Measurements from ENCODE around the gene SLC25A39.

DNA sequence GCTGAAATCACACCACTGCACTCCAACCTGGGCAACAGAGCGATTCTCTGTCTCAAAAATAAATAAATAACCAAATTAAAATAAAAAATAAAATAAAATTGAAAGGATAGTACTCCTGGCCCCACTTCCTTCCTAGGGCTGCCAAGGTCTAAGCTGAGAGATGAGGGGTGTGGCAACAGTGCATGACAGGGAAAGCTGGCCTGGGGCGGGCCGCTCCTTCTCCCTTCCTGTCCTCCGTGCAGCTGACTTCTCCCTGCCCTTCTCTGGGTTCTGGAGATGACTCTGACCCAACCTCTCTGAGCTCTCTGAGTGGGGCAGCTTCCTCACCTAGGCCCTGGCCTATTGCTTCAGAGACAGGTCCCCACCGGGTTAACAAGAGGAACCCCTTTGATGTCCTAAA is 8.7 kb upstream of the SLC25A39 start:
- TF ChIP-seq POLR2AphosphoS5 (IDR thresholded peaks at IDR 0.05; ENCODE audit: low read depth, low read length) (no peak), EP300 (IDR thresholded peaks at IDR 0.05; ENCODE audit: borderline replicate concordance in 1 of 2, low read depth in 1 of 2, low read length in 1 of 2) (no peak), YY1 (IDR thresholded peaks at IDR 0.05; ENCODE audit: low read depth) (no peak), SIN3A (IDR thresholded peaks at IDR 0.05; ENCODE audit: borderline replicate concordance, low read depth, low read length) (no peak), GABPA (IDR thresholded peaks at IDR 0.05; ENCODE audit: low read depth) (no peak), TAF1 (IDR thresholded peaks at IDR 0.05; ENCODE audit: borderline replicate concordance, low read depth, low read length) (no peak), NRF1 (IDR thresholded peaks at IDR 0.05; ENCODE audit: low read depth, low read length) (no peak)
- TF ChIP-seq, protein P1, sequence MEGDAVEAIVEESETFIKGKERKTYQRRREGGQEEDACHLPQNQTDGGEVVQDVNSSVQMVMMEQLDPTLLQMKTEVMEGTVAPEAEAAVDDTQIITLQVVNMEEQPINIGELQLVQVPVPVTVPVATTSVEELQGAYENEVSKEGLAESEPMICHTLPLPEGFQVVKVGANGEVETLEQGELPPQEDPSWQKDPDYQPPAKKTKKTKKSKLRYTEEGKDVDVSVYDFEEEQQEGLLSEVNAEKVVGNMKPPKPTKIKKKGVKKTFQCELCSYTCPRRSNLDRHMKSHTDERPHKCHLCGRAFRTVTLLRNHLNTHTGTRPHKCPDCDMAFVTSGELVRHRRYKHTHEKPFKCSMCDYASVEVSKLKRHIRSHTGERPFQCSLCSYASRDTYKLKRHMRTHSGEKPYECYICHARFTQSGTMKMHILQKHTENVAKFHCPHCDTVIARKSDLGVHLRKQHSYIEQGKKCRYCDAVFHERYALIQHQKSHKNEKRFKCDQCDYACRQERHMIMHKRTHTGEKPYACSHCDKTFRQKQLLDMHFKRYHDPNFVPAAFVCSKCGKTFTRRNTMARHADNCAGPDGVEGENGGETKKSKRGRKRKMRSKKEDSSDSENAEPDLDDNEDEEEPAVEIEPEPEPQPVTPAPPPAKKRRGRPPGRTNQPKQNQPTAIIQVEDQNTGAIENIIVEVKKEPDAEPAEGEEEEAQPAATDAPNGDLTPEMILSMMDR (IDR thresholded peaks at IDR 0.05): no peak
- TF ChIP-seq, protein P2, sequence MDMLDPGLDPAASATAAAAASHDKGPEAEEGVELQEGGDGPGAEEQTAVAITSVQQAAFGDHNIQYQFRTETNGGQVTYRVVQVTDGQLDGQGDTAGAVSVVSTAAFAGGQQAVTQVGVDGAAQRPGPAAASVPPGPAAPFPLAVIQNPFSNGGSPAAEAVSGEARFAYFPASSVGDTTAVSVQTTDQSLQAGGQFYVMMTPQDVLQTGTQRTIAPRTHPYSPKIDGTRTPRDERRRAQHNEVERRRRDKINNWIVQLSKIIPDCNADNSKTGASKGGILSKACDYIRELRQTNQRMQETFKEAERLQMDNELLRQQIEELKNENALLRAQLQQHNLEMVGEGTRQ (IDR thresholded peaks at IDR 0.05; ENCODE audit: borderline replicate concordance, low read depth, low read length): no peak
- TF ChIP-seq, protein P3, sequence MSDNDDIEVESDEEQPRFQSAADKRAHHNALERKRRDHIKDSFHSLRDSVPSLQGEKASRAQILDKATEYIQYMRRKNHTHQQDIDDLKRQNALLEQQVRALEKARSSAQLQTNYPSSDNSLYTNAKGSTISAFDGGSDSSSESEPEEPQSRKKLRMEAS (IDR thresholded peaks at IDR 0.05; ENCODE audit: low read depth): no peak
- TF ChIP-seq, protein P4, sequence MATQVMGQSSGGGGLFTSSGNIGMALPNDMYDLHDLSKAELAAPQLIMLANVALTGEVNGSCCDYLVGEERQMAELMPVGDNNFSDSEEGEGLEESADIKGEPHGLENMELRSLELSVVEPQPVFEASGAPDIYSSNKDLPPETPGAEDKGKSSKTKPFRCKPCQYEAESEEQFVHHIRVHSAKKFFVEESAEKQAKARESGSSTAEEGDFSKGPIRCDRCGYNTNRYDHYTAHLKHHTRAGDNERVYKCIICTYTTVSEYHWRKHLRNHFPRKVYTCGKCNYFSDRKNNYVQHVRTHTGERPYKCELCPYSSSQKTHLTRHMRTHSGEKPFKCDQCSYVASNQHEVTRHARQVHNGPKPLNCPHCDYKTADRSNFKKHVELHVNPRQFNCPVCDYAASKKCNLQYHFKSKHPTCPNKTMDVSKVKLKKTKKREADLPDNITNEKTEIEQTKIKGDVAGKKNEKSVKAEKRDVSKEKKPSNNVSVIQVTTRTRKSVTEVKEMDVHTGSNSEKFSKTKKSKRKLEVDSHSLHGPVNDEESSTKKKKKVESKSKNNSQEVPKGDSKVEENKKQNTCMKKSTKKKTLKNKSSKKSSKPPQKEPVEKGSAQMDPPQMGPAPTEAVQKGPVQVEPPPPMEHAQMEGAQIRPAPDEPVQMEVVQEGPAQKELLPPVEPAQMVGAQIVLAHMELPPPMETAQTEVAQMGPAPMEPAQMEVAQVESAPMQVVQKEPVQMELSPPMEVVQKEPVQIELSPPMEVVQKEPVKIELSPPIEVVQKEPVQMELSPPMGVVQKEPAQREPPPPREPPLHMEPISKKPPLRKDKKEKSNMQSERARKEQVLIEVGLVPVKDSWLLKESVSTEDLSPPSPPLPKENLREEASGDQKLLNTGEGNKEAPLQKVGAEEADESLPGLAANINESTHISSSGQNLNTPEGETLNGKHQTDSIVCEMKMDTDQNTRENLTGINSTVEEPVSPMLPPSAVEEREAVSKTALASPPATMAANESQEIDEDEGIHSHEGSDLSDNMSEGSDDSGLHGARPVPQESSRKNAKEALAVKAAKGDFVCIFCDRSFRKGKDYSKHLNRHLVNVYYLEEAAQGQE (IDR thresholded peaks at IDR 0.05; ENCODE audit: low read depth, low read length): no peak

Measured in SK-N-SH (cell line).